Skeletal muscle satellite cell (primary cell): ENCODE results near the gene SMARCAL1.
"Not testable (repeated sequence)": the region's sequence is repeated elsewhere in the genome, so short reads cannot be mapped to it uniquely, and the experiment has no call there.

Source experiments
- H3K27me3 ChIP-seq: 2 replicates; pipeline ENCODE4 v1.7.0; 2013; ENCODE audit warnings: low read length; ENCODE audit not compliant: control insufficient read depth, insufficient read depth
- H3K36me3 ChIP-seq: 2 replicates; pipeline ENCODE4 v1.7.0; 2013; ENCODE audit warnings: mild to moderate bottlenecking, control low read depth, low read length; ENCODE audit not compliant: insufficient read depth
- H3K4me1 ChIP-seq: 2 replicates; pipeline ENCODE4 v1.7.0; 2013; ENCODE audit warnings: low read length; ENCODE audit not compliant: control insufficient read depth, insufficient read depth
- H3K4me2 ChIP-seq: 2 replicates; pipeline ENCODE4 v1.7.0; 2013; ENCODE audit warnings: mild to moderate bottlenecking, low read length
- H3K4me3 ChIP-seq: 2 replicates; pipeline ENCODE4 v1.7.0; 2013; ENCODE audit warnings: low read length
- H3K9ac ChIP-seq: 2 replicates; pipeline ENCODE4 v1.7.0; 2013; ENCODE audit warnings: mild to moderate bottlenecking, low read depth, low read length, moderate library complexity
- H3K9me3 ChIP-seq: replicated peaks from 2 replicates; pipeline ENCODE4 v1.7.0; 2013; ENCODE audit warnings: mild to moderate bottlenecking, control low read depth, low read length

SMARCAL1 gene

DNA sequence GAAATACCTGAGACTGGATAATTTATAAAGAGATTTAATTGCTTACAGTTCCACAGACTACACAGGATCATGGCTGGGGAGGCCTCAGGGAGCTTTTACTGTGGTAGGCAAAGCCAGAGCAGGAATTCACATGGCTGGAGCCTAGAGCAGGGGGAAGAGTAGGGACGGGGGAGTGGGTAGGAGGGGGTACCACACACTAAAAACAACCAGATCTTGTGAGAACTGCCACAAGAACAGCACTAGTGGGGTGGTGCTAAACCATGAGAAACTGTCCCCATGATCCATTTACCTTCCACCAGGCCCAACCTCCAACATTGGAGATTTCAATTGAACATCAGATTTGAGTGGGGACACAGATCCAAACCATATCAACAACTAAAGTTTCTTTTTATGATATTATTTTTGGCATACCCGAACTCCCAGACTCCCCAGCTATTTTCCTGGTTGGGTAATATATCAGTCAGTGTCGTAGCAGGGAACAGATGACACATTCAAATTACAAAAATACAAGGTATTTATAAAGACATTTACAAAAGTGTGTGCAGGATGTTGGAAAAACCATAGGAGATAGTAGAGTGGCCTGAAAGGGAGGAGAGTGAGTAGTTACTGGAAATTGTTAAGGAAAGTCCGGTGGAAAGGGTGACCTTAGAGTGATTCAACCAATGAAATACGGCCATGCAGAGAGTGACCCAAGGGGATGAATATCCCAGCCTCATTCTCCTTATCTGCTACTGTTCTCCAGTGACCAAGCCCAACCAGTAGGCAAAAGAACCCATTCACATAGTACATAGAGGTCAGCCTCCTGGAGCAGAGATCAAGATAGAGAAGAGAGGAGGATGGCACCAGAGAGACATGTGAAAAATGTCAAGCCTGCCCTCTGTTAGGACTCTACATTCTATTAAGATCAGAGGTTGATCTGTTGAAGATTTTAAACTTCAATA, 95.2 kb downstream of the SMARCAL1 start:
- Histone ChIP-seq H3K4me1 (peaks cover 27% of the 10 kb centered on the region), H3K4me3 (no peak overlapping the region), H3K9ac (no peak overlapping the region), H3K4me2 (no peak overlapping the region), H3K36me3 (peaks cover 42% of the 10 kb centered on the region), H3K27me3 (no peaks in the 10 kb centered on the region), H3K9me3 (no peaks in the 10 kb centered on the region)

DNA sequence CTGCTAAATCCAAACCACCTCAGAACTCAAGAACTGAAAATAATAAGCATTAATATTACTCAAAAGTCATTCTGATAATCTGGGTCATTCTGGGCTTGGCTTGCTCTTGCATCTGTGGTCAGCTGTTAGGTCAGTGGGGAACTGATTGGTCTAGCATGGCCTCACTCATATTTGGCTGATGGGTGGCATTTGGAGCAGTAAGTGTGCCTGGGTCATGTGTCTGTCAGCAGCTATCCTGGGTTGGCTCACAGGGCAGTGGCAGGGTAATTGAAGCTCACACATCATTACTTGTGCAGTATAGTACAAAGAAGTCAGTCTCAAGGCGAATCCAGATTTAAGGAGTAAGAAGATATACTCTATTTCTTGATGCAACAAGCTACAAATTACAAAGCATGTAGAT, 95.9 kb downstream of the SMARCAL1 start:
- Histone ChIP-seq H3K4me1 (peaks cover 20% of the 10 kb centered on the region), H3K4me2 (no peak overlapping the region), H3K36me3 (peaks cover 34% of the 10 kb centered on the region), H3K4me3 (no peak overlapping the region), H3K9ac (no peak overlapping the region), H3K27me3 (no peaks in the 10 kb centered on the region), H3K9me3 (no peaks in the 10 kb centered on the region)

DNA sequence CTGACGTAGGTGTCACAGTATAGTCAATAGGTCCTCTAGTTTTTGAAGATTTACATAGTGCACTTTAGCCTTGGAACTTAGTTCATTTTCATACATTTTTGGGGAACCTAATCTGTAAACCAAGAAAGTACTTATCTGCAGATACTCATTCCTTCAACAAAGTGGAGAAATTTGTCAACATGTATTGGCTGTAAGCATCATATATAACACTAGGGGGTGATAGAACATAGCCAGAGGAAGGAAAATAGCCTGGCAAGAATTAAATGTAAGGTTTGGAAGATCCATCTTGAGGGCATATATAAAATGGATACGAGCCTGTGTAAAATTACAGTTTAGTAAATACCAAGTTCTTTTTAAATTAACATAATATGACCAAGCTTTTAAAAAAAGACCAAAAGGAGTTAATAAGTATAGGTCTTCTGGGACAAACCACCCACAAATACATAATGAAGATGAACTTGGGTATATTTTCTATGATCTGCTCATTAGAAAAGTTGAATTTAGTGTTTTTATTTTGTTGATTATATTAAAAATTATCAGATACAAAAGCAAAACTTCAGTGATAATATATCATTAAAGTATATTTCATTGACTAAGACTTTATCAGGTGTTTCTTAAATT, 104.6 kb downstream of the SMARCAL1 start:
- Histone ChIP-seq H3K4me3 (no peak overlapping the region), H3K9ac (no peak overlapping the region), H3K4me2 (no peak overlapping the region), H3K9me3 (no peaks in the 10 kb centered on the region), H3K36me3 (peaks cover 5% of the 10 kb centered on the region), H3K4me1 (peaks cover 15% of the 10 kb centered on the region), H3K27me3 (no peaks in the 10 kb centered on the region)

DNA sequence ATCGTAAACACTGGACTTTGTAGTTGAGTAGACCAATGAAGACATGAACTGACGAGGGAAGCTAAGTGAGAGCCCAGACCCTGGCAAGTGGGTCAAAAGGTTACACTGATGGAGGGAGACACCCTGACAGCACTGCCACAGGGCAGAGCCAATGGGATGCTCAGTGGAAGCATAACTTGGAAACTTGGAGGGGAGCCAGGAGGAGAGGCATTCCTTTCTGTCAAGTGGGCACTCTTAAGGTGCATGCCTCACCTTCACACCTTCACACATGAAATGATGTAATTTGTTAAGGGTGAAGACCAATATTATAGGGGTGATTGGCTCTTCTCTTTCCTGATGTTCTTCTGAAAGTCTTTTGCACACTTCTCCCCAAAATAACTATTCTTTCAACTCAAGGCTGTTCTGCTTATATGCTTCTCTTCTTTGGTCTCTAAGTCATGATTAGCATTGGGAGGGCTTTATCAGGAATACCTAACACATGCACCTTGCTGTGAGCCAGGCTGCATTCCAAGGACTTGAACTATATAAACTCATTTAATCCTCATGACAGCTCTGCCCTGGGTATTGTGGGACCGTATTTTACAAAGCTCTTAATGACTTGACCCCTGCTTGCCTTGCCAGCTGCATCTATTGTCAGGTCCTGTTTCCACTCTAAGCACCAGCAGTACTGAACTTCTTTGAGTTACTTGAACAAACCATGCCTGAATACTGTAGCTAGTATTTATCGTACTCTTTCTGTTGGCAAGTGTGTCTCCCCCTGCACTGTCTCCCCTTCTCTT, 105.4 kb downstream of the SMARCAL1 start:
- Histone ChIP-seq H3K9me3 (no peaks in the 10 kb centered on the region), H3K9ac (no peak overlapping the region), H3K27me3 (no peaks in the 10 kb centered on the region), H3K4me3 (no peak overlapping the region), H3K4me2 (no peak overlapping the region), H3K36me3 (peaks cover 5% of the 10 kb centered on the region), H3K4me1 (peaks cover 15% of the 10 kb centered on the region)

DNA sequence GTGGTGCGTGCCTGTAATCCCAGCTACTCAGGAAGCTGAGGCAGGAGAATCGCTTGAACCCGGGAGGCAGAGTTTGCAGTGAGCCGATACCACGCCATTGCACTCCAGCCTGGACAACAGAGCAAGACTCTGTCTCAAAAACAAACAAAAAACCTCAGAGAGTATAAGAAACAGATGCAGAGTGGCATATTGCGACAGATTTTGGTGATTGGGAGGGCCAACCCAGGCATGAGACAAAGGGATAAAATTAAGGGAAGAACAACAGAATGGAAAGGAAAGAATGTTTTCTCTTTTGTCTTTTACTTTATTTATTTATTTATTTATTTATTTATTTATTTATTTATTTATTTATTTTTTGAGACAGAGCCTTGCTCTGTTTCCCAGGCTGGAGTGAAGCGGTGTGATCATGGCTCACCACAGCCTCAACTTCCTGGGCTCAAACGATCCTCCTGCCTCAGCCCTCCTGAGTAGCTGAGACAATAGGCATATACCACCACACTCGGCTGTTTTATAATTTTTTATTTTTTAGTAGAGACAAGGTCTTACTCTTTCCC, 106.4 kb downstream of the SMARCAL1 start:
- not testable (repeated sequence) for H3K4me2 ChIP-seq, H3K9me3 ChIP-seq, H3K27me3 ChIP-seq, H3K36me3 ChIP-seq, H3K9ac ChIP-seq, H3K4me3 ChIP-seq
- H3K4me1 ChIP-seq, result peaks cover 15% of the 10 kb centered on the region

DNA sequence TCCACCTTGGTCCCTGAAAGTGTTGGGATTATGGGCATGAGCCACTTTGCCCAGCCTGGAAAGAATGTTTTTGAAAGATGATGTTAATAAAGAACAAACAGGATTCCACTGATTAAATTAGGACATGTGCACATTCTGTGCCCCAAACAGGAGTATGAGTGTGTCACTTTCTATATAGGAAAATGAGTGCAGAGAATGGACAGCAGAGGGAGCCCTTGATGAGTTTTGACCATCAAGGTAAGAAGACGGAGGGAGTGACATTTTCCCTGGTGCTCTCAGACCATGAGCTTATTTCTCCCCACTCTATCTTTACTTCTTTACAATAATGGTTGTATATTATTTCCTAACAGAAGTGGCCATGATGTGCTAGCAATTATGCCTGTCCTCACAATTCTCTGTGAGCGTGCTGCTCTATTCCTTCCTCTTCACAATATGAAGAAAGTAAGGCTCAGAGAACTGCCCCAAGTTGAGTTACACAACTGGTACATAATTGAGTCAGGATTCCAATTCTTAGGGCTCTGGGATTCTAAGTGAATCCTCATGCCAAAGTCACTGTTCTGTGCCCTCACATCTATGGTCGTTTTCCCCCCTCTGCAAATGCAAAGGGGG, 107.0 kb downstream of the SMARCAL1 start:
- Histone ChIP-seq H3K9ac (peak overlapping the region; percentile 20), H3K9me3 (no peaks in the 10 kb centered on the region), H3K36me3 (peaks cover 5% of the 10 kb centered on the region), H3K4me1 (peaks cover 15% of the 10 kb centered on the region), H3K27me3 (no peaks in the 10 kb centered on the region), H3K4me2 (no peak overlapping the region), H3K4me3 (no peak overlapping the region)

DNA sequence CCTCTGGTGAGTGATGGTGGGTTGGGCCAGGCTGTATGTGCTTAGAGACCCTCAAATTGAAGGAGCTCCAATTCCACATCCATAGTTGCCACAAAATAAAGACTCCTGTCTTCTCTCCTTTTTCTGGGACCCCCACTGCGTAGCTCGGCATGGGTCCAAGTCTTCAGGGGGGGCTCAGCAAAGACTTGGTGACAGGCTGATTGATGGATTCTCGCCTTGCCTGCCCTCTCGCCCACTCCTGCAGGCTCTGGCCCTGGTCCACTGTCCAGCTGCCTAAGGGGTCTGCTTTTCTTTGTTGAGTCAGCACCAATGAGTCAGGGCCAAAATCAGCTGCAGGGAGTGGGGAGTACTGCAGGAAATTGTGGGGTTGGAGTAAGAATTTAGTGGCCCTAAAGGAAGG, 107.8 kb downstream of the SMARCAL1 start:
- no peak overlapping the region for H3K9ac ChIP-seq
- H3K36me3 ChIP-seq, result peaks cover 5% of the 10 kb centered on the region
- H3K27me3 ChIP-seq, result no peaks in the 10 kb centered on the region
- no peak overlapping the region for H3K4me3 ChIP-seq
- H3K4me1 ChIP-seq, result peaks cover 15% of the 10 kb centered on the region
- no peaks in the 10 kb centered on the region for H3K9me3 ChIP-seq
- peak overlapping the region; percentile 29 for H3K4me2 ChIP-seq

DNA sequence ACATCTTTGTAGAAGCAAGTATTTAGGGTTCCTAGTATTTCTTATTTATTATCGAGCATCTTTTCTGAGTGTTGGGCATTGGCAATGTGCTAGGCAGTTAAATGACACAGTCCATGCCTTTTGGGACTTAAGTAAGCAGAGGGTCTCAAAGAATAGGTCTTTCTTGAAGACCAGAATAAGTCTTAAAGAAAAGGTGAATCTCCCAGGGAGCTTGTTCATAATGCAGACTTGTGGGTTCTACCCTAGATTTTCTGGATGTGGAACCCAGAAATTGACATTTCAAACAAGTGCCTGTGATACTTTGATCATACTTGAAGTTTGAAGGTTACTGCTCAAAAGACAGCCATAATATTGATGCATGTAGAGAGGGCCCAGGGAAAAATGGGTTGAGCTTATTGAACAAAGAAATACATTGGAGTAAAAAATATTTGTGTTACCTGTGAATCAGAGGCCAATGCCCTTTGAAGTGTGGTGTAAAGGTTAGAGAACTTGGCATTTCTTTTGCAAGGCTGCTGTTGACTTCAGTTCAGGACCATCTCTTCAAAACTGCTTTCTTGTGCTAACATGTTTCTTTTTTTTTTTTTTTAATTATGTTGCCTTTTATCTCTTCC, 110.7 kb downstream of the SMARCAL1 start:
- no peak overlapping the region for H3K4me3 ChIP-seq
- peaks cover 5% of the 10 kb centered on the region for H3K36me3 ChIP-seq
- H3K9me3 ChIP-seq, result no peaks in the 10 kb centered on the region
- H3K4me1 ChIP-seq, result peaks cover 15% of the 10 kb centered on the region
- H3K27me3 ChIP-seq, result no peaks in the 10 kb centered on the region
- H3K4me2 ChIP-seq, result no peak overlapping the region
- H3K9ac ChIP-seq, result no peak overlapping the region

DNA sequence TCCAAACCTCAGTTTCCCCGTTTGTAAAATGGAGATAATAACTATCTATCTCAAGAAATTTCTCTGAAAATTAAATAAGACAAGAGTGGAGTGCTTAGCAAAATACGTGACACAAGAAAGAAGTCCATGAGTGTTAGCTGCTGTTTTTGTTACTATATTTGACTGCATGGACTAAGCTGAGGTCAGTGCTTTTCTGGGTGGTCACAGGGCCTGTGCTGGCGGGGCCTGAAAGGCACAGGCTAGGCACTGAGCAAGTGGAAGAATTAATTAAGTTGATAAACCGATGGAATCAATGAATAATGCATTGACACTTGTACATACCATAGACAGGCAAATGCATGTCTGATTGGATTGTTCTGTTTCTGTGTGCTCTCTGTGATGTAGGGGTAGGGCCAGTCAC, 113.7 kb downstream of the SMARCAL1 start:
- no peaks in the 10 kb centered on the region for H3K4me1 ChIP-seq
- peaks cover 3% of the 10 kb centered on the region for H3K36me3 ChIP-seq
- H3K4me2 ChIP-seq, result no peak overlapping the region
- H3K9ac ChIP-seq, result no peak overlapping the region
- no peaks in the 10 kb centered on the region for H3K9me3 ChIP-seq
- no peak overlapping the region for H3K4me3 ChIP-seq
- no peaks in the 10 kb centered on the region for H3K27me3 ChIP-seq

DNA sequence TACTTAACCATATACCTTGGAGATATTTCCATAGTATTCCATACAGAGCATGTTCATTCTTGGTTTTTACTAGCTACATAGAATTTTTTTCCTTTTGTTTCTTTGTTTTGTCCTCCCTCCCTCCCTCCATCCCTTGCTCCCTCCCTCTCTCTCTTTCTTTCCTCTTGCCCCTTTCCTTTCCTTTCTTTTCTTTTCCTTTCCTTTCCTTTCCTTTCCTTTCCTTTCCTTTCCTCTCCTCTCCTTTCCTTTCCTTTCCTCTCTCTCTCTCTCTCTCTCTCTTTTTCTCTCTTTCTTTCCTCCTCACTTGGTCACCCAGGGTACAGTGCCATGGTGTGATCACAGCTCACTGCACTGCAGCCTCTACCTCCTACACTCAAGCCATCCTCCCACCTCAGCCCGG, 114.7 kb downstream of the SMARCAL1 start:
- H3K9ac ChIP-seq, result no peak overlapping the region
- H3K4me3 ChIP-seq, result no peak overlapping the region
- H3K4me1 ChIP-seq, result peaks cover 3% of the 10 kb centered on the region
- H3K36me3 ChIP-seq, result no peaks in the 10 kb centered on the region
- no peaks in the 10 kb centered on the region for H3K27me3 ChIP-seq
- no peaks in the 10 kb centered on the region for H3K9me3 ChIP-seq
- H3K4me2 ChIP-seq, result no peak overlapping the region
